Upper lobe of left lung (tissue), 6 donors: ENCODE measurements around the gene WBP2. TPM values are rescaled to one million over a fixed set of nuclear protein-coding genes. Genes with fewer than 3 reads are reported as not detected.

Experiments
- ATAC-seq, 2 donors: fragments of 200-7000 bp; cut with Tn5 transposase; one replicate each; pipeline ENCODE4 v1.9.1; 2022; ENCODE audit warnings: mild to moderate bottlenecking in 2 of 2, moderate library complexity in 2 of 2; ENCODE audit not compliant: low FRiP score in 2 of 2
- DNase-seq, 2 donors: peaks; one replicate each; pipeline ENCODE4 v3.0.0-alpha.2; 2019 to 2020
- H3K27ac ChIP-seq, 4 donors: fragments of 200-600 bp; sonication (generic); one replicate each; pipeline ENCODE4 v1.5.1; 2016 to 2019
- H3K27me3 ChIP-seq, 4 donors: fragments of 200-600 bp; sonication (generic); one replicate each; pipeline ENCODE4 v1.5.1; 2017 to 2019
- H3K36me3 ChIP-seq, 4 donors: fragments of 200-600 bp; sonication (generic); one replicate each; pipeline ENCODE4 v1.5.1; 2016 to 2019
- H3K4me1 ChIP-seq, 4 donors: fragments of 200-600 bp; sonication (generic); one replicate each; pipeline ENCODE4 v1.5.1; 2018 to 2019
- H3K4me3 ChIP-seq, 4 donors: fragments of 200-600 bp; sonication (generic); one replicate each; pipeline ENCODE4 v1.5.1; 2017 to 2019; ENCODE audit warnings: mild to moderate bottlenecking in 2 of 4, moderate library complexity in 1 of 4
- H3K9me3 ChIP-seq, 4 donors: fragments of 200-600 bp; sonication (generic); one replicate each; pipeline ENCODE4 v1.5.1; 2018 to 2019
- EP300 ChIP-seq, 4 donors: sonication (generic); formaldehyde crosslinking; IDR thresholded peaks; one replicate each; pipeline ENCODE4 v1.5.1; 2017; ENCODE audit warnings: antibody characterized with exemption in 4 of 4, control low read depth in 2 of 4
- POLR2A ChIP-seq, 4 donors: fragments of 450-650 bp; IDR thresholded peaks; one replicate each; pipeline ENCODE4 v1.5.1; 2016 to 2017; ENCODE audit warnings: antibody characterized with exemption in 4 of 4, mild to moderate bottlenecking in 2 of 4
- POLR2AphosphoS5 ChIP-seq, 2 donors: sonication (generic); formaldehyde crosslinking; IDR thresholded peaks; one replicate each; pipeline ENCODE4 v1.5.1; 2017; ENCODE audit warnings: antibody characterized with exemption in 2 of 2
- WGBS, 2 donors: methylation state at CpG; one replicate each; pipeline ENCODE4 v1.1.5; 2017 to 2018; 5-methylcytosine and 5-hydroxymethylcytosine counted together
- total RNA-seq, 6 donors: library from RNA; depleted of rRNA in 4 of 6; stranded (reverse); fragments of >200 nt in 4 of 6; gene quantifications; one replicate each; pipeline versions ENCODE4 v1.1.0 to v1.2.1, GENCODE V29; 2016 to 2021
- TF ChIP-seq, protein P1 (sequence below), 6 experiments: fragments of 450-650 bp in 4 of 6; fragments of 200-600 bp in 2 of 6; sonication (generic) in 2 of 6; IDR thresholded peaks; one replicate each; pipeline ENCODE4 v1.5.1; 2016 to 2019; ENCODE audit warnings: antibody characterized with exemption in 6 of 6
- donor health status: DM: no; HTN: no; CAD: no; lungs with moderate emphysema.
- donor health status: DM: no; HTN: yes; CAD: no; lungs with severe emphysema.

WBP2 gene
- total RNA-seq, 6 donors from 2014 or later, result 70.1 to 183 (median 87.8) TPM

DNA sequence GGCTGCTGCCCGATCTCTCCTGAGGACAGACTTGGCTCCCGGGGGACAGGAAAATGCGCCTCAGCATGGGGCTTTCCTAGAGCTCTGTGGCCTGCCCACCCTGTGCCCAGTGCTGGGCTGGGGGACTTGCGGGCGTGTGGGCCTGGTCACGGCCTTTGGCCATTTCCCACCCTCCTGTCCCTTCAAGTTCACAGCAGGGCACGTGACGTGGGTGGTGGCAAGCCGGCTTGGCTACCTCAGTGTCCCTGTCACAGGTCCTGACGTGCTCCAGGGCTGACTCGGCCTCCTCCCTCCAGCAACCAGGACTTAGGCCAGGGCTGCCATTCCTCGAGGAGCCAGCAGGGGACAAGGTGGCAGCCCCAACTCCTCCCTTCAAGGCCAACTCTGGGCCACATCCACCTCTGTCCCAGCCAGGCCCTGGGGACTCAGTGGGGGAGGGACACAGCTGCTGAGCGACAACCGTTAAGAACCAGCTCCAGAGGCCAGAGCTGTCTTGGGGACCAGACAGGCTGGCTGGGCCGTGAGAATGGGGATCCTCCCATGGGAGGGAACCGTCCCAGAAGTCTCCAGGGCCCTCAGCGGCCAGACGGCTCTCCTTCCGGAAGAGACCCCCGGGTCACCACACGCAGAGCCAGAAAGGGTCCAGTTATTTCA lies 9.9 kb downstream of the WBP2 start:
- Histone ChIP-seq H3K27me3 (no peaks in the 10 kb centered on the region), H3K4me3 (peak overlapping the region in 1 of 4 donors; percentile 50), H3K27ac (peak overlapping the region; percentile 88 to 96 (median 94)), H3K9me3 (no peaks in the 10 kb centered on the region), H3K4me1 (peaks cover 66 to 71% (median 69%) of the 10 kb centered on the region in 4 donors), H3K36me3 (peaks cover 23 to 56% (median 43%) of the 10 kb centered on the region in 4 donors)
- 23 to 27% methylated on average over 14 to 21 of the region's 21 CpGs for WGBS, 2 donors
- TF ChIP-seq, protein P1, sequence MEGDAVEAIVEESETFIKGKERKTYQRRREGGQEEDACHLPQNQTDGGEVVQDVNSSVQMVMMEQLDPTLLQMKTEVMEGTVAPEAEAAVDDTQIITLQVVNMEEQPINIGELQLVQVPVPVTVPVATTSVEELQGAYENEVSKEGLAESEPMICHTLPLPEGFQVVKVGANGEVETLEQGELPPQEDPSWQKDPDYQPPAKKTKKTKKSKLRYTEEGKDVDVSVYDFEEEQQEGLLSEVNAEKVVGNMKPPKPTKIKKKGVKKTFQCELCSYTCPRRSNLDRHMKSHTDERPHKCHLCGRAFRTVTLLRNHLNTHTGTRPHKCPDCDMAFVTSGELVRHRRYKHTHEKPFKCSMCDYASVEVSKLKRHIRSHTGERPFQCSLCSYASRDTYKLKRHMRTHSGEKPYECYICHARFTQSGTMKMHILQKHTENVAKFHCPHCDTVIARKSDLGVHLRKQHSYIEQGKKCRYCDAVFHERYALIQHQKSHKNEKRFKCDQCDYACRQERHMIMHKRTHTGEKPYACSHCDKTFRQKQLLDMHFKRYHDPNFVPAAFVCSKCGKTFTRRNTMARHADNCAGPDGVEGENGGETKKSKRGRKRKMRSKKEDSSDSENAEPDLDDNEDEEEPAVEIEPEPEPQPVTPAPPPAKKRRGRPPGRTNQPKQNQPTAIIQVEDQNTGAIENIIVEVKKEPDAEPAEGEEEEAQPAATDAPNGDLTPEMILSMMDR (IDR thresholded peaks at IDR 0.05), result peak; percentile 86 to 99 (median 97)
- peak; percentile 22 to 36 for TF ChIP-seq POLR2AphosphoS5 (IDR thresholded peaks at IDR 0.05)
- peak in 3 of 4 donors; percentile 9 to 61 (median 13) for TF ChIP-seq POLR2A (IDR thresholded peaks at IDR 0.05)
- no peak for TF ChIP-seq EP300 (IDR thresholded peaks at IDR 0.05)
- ATAC-seq (peak; percentile 81 to 92), DNase-seq (peak; percentile 85 to 94)

- ATAC-seq (peak; percentile 52 to 88), DNase-seq (peak; percentile 89 to 91)
- Histone ChIP-seq H3K4me1 (peaks cover 63 to 68% (median 66%) of the 10 kb centered on the region in 4 donors), H3K36me3 (peaks cover 20 to 56% (median 42%) of the 10 kb centered on the region in 4 donors), H3K4me3 (peak overlapping the region in 3 of 4 donors; percentile 41 to 50 (median 49)), H3K27ac (peak overlapping the region; percentile 88 to 96 (median 94)), H3K27me3 (no peaks in the 10 kb centered on the region), H3K9me3 (no peaks in the 10 kb centered on the region)
- 8% methylated on average over 9 of the region's 14 CpGs; no CpG with 5 or more reads in 1 of the 2 donors for WGBS, 2 donors
- peak in 2 of 4 donors; percentile 7 to 76 for TF ChIP-seq EP300 (IDR thresholded peaks at IDR 0.05)
- TF ChIP-seq POLR2A (IDR thresholded peaks at IDR 0.05), result no peak
- TF ChIP-seq, protein P1 (IDR thresholded peaks at IDR 0.05), result no peak
- peak; percentile 9 to 45 for TF ChIP-seq POLR2AphosphoS5 (IDR thresholded peaks at IDR 0.05)
Measured at GRCh38 chr17:75844530-75845057, 10.5 kb downstream of the WBP2 start.

DNA sequence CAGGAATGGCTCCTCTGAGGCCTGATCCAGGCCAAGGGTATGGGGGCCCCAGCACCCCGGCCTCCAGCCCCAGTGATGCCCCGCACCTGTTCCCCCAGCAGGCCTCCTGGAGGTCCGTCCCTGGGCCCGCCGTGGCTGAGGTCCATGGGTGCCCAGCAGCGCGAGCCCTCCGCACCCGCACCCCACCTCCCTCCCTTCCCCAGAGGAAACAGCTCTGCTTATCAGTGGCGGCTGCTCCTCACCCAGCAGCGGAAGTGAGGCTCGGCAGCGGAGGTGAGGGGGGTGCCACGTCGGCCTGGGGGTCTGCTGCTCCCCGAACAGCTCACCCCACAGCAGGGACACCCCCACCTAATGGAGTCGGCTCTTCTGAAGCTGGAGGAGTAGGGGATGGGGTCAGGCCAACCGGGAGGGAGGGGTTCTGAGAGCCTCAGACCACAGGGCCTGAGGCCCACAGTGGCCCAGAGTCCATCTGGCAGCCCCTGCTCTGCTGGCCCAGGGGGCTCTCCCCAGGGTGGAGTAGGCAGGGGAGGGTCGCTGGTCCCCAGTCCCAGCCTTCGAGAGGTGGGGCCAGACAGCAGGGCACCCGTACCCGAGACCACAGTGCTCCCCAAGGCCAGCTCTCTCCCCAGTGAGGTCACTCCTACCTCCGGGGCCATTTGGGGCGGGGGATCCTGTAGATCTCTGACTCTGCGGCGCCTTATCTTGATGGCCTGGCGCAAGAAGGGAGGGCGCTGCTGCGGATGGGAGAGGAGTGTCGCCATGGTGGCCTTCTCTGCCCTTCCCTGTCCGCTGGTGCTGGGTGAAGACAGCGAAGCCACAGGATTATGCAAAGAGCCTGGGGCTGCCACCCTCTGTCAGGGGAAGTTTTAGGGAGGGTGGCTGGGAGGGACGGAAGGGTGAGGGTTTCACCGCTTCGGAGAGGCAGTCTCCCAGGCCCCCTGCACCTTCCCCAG lies 11.3 kb downstream of the WBP2 start, which contains the start of gene UNC13D:
Gene UNC13D, minus strand, starts transcription at position 828 of the 953 bp plus-strand sequence. Its CDS starts 67 bp downstream, at position 761.
- ATAC-seq, result peak; percentile 64 to 66
- H3K27me3 ChIP-seq, result no peaks in the 10 kb centered on the region
- TF ChIP-seq POLR2A (IDR thresholded peaks at IDR 0.05) (peak in 1 of 4 donors; percentile 50), EP300 (IDR thresholded peaks at IDR 0.05) (no peak), POLR2AphosphoS5 (IDR thresholded peaks at IDR 0.05) (peak in 1 of 2 donors; percentile 59)
- peaks cover 56 to 61% (median 59%) of the 10 kb centered on the region in 4 donors for H3K4me1 ChIP-seq
- peak within 1 kb of the TSS; percentile 39 to 50 (median 45) for H3K4me3 ChIP-seq
- H3K9me3 ChIP-seq, result no peaks in the 10 kb centered on the region
- H3K27ac ChIP-seq, result peak within 1 kb of the TSS; percentile 88 to 96 (median 94)
- 15 to 28% methylated on average over 10 to 13 of the region's 35 CpGs for WGBS, 2 donors
- H3K36me3 ChIP-seq, result peaks cover 18 to 53% (median 37%) of the 10 kb centered on the region in 4 donors
- DNase-seq, result peak; percentile 67 to 88

GRCh38 chr17:75842963-75843576 lies 12.1 kb downstream of the WBP2 start:
- Histone ChIP-seq H3K4me1 (peaks cover 48 to 54% (median 52%) of the 10 kb centered on the region in 4 donors), H3K27me3 (no peaks in the 10 kb centered on the region), H3K9me3 (no peaks in the 10 kb centered on the region), H3K27ac (peak overlapping the region; percentile 88 to 96 (median 94)), H3K4me3 (peak overlapping the region in 3 of 4 donors; percentile 41 to 50 (median 49)), H3K36me3 (peaks cover 16 to 48% (median 31%) of the 10 kb centered on the region in 4 donors)
- ATAC-seq, result no peak
- no peak for DNase-seq
- WGBS, 2 donors, result 52 to 56% methylated on average over 4 to 20 of the region's 22 CpGs
- TF ChIP-seq POLR2A (IDR thresholded peaks at IDR 0.05) (no peak), EP300 (IDR thresholded peaks at IDR 0.05) (no peak), POLR2AphosphoS5 (IDR thresholded peaks at IDR 0.05) (no peak)
- TF ChIP-seq, protein P1 (IDR thresholded peaks at IDR 0.05), result no peak
